Measurements from ENCODE around the gene TIGD3.

DNA sequence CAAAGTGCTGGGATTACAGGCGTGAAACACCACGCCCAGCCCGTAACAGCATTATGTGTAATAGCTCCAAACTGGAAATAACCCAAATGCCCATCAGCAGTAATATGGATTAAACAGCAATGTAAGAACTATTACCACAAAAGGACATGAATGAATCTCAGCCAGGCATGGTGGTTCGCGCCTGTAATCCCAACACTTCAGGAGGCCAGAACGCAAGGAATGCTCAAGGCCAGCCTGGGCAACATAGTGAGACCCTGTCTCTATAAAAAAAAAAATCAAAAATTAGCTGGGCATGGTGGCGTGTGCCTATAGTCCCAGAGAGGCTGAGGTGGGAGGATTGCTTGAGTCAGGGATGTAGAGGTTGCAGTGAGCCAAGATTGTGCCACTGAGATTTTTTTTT is 24.0 kb upstream of the TIGD3 start:
- no peak for TF ChIP-seq POLR2A (IDR thresholded peaks at IDR 0.05)
- TF ChIP-seq, protein P1, sequence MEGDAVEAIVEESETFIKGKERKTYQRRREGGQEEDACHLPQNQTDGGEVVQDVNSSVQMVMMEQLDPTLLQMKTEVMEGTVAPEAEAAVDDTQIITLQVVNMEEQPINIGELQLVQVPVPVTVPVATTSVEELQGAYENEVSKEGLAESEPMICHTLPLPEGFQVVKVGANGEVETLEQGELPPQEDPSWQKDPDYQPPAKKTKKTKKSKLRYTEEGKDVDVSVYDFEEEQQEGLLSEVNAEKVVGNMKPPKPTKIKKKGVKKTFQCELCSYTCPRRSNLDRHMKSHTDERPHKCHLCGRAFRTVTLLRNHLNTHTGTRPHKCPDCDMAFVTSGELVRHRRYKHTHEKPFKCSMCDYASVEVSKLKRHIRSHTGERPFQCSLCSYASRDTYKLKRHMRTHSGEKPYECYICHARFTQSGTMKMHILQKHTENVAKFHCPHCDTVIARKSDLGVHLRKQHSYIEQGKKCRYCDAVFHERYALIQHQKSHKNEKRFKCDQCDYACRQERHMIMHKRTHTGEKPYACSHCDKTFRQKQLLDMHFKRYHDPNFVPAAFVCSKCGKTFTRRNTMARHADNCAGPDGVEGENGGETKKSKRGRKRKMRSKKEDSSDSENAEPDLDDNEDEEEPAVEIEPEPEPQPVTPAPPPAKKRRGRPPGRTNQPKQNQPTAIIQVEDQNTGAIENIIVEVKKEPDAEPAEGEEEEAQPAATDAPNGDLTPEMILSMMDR (IDR thresholded peaks at IDR 0.05) = no peak
